ENCODE data around the gene DPYSL5. TPM values are rescaled to one million over a fixed set of nuclear protein-coding genes. Genes with fewer than 3 reads are reported as not detected.

DPYSL5 gene
- total and polyA plus RNA-seq, 3 donors from 2014 or later: 2.8 to 22.3 (median 5.5) TPM

DNA sequence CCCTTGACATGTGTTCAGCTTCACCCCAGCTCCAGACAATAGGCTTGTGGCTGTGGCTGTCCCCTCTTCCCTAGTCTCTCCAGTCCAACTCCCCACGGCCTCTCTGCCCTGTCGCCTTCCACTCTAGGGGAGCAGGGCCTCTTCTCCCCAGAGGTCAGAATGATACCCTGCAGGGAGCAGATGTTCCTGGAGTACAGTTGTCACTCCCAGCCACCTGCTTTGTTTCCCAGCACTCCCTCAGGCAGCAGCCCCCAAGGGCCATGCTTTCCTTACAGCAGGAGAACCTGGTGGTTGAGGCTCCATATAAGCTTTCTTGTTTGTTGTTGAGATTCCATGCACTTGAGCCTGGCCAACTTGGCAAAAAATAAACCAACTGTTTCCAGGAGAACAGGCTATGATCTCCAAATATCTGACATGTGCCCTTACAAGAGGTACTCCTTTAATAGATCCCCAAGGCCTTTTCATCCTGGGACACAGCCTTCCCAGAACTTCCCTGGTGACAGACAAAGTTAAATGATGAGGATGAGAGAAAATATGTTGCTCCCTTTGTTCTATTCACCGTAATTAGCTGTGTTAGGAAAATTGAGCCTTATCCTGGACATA lies 45.1 kb downstream of the DPYSL5 start:
- Histone ChIP-seq H3K9me3 (no peaks in the 10 kb centered on the region), H3K4me1 (peaks cover 6% of the 10 kb centered on the region), H3K27ac (no peak overlapping the region), H3K36me3 (ENCODE audit: low read depth, missing control alignments) (no peaks in the 10 kb centered on the region), H3K27me3 (no peaks in the 10 kb centered on the region), H3K4me3 (no peak overlapping the region)
- TF ChIP-seq, protein P1, sequence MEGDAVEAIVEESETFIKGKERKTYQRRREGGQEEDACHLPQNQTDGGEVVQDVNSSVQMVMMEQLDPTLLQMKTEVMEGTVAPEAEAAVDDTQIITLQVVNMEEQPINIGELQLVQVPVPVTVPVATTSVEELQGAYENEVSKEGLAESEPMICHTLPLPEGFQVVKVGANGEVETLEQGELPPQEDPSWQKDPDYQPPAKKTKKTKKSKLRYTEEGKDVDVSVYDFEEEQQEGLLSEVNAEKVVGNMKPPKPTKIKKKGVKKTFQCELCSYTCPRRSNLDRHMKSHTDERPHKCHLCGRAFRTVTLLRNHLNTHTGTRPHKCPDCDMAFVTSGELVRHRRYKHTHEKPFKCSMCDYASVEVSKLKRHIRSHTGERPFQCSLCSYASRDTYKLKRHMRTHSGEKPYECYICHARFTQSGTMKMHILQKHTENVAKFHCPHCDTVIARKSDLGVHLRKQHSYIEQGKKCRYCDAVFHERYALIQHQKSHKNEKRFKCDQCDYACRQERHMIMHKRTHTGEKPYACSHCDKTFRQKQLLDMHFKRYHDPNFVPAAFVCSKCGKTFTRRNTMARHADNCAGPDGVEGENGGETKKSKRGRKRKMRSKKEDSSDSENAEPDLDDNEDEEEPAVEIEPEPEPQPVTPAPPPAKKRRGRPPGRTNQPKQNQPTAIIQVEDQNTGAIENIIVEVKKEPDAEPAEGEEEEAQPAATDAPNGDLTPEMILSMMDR (IDR thresholded peaks at IDR 0.05): no peak
- TF ChIP-seq POLR2A (IDR thresholded peaks at IDR 0.05): no peak
- no peak for DNase-seq
- WGBS, 2 donors: 69 to 74% methylated on average over 3 of the region's 3 CpGs
- intact Hi-C loops (cut with DNase I; ENCODE audit: low total_unique reads): no loop called here

DNA sequence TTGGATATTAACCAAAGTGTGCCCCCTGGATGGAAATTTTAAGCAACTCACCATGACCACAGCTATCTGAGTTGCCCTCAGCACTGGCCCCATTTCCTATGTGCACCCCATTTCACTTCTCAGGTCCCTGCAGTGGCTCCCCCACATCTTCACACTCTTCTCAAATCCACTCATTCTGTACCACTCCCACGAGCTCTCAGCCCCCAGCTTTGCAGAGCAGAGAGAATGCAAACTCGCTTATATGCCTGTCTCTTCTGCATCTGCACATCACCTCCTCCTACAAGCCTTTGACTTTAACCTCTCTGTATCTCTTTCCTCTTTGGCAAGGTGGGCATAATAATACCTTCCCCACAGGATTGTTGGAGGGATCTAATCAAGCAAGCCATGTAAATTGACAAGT lies 46.2 kb downstream of the DPYSL5 start:
- Histone ChIP-seq H3K27ac (no peak overlapping the region), H3K36me3 (ENCODE audit: low read depth, missing control alignments) (no peaks in the 10 kb centered on the region), H3K4me3 (no peak overlapping the region), H3K27me3 (no peaks in the 10 kb centered on the region), H3K9me3 (no peaks in the 10 kb centered on the region), H3K4me1 (peaks cover 6% of the 10 kb centered on the region)
- DNase-seq: no peak
- intact Hi-C loops (cut with DNase I; ENCODE audit: low total_unique reads): no loop called here
- 95 to 100% methylated on average over 2 of the region's 2 CpGs for WGBS, 2 donors
- TF ChIP-seq POLR2A (IDR thresholded peaks at IDR 0.05): no peak
- TF ChIP-seq, protein P1 (IDR thresholded peaks at IDR 0.05): no peak

DNA sequence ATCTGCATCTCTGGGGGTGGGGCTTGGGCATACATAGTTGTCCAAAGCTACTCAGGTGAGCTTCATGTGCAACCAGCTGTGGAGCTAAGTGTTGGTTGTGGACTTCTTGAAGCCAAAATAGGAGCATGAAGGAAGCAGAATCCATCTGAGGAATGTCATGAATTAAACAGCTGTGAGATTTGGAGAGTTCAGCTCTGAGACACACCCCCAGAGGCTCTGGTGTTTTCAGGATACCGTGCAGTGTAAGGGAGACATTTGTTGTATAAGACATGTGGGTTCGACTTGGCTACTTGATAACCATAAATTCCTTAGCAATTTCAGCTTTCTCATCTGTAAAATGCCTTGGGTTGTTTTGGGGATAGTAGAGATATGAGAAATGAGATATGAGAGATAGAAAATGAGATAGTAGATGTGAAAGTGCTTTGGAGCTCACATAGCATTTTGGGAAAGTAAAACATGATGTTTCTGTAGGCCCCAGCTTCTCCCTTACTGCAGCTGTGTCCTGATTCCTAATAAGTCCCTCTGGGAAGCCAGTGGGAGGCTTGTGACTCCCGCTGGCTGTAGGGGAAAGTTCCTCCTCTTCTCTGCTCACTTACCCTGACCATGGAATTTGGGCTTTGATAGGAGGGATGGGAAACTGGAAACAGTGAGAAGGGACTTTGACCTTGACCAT lies 50.0 kb downstream of the DPYSL5 start:
- Histone ChIP-seq H3K4me1 (peaks cover 13% of the 10 kb centered on the region), H3K27ac (no peak overlapping the region), H3K9me3 (no peaks in the 10 kb centered on the region), H3K4me3 (no peak overlapping the region), H3K27me3 (no peaks in the 10 kb centered on the region), H3K36me3 (ENCODE audit: low read depth, missing control alignments) (no peaks in the 10 kb centered on the region)
- no peak for DNase-seq
- WGBS, 2 donors: 67 to 68% methylated on average over 3 of the region's 3 CpGs
- intact Hi-C loops (cut with DNase I; ENCODE audit: low total_unique reads): no loop called here
- no peak for TF ChIP-seq POLR2A (IDR thresholded peaks at IDR 0.05)

DNA sequence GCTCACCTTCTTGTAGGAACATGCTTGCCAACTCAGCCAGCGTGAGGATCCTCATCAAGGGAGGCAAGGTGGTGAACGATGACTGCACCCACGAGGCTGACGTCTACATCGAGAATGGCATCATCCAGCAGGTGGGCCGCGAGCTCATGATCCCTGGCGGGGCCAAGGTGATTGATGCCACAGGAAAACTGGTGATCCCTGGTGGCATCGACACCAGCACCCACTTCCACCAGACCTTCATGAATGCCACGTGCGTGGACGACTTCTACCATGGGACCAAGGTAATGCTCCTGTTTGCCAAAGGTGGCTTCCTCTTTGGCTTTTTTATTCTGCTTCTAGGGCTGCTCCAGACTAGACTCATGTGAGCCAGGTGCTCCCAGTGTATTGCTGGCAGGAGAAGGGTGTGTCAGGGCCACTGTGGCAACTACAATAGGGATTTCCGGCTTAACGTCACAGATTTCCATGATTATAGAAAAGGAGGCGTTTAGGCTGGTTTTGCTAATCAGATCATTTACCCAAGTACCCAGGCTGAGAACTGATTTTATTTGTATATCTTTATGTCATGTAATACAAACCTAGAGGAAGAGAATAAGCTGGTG lies 50.6 kb downstream of the DPYSL5 start:
- no peak for DNase-seq
- H3K9me3 ChIP-seq: no peaks in the 10 kb centered on the region
- peaks cover 9% of the 10 kb centered on the region for H3K4me1 ChIP-seq
- no peaks in the 10 kb centered on the region for H3K36me3 ChIP-seq (ENCODE audit: low read depth, missing control alignments)
- H3K27ac ChIP-seq: no peak overlapping the region
- H3K4me3 ChIP-seq: no peak overlapping the region
- no peaks in the 10 kb centered on the region for H3K27me3 ChIP-seq
- 90 to 92% methylated on average over 15 of the region's 15 CpGs for WGBS, 2 donors
- intact Hi-C loops (cut with DNase I; ENCODE audit: low total_unique reads): no loop called here
- no peak for TF ChIP-seq POLR2A (IDR thresholded peaks at IDR 0.05)
- TF ChIP-seq, protein P1 (IDR thresholded peaks at IDR 0.05): no peak

DNA sequence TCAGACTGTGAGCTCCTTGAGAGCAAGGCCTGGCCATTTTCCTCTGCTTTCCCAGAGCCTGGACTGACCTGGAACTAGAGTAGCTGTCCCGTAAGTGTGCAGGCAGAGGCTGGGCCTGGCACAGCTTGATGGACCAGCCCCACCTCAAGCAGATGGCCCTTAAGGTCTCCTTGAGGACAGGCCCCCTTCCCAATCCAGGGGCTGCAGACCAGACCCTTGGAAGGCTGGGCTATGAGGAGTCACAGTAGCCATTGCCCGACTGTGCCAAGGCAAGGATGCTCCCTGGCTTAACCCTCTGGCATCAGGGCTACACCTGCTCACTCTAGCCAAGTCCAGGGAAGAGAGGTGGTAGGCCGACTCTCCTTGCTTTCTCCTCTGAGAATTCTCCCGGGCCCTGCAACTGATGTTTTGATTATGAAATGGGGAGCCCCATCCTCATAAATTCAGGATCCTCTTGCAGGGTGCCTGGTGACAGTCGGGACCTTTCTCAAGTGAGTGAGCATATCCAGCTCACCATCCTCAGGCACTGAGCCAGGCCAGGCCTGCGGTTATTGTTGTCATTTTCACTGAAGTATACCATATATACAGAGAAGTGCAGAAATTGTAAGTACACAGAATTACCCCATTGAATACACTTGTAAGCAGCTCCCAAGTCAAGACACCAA lies 51.7 kb downstream of the DPYSL5 start:
- Histone ChIP-seq H3K4me3 (no peak overlapping the region), H3K4me1 (peaks cover 9% of the 10 kb centered on the region), H3K36me3 (ENCODE audit: low read depth, missing control alignments) (no peaks in the 10 kb centered on the region), H3K9me3 (no peaks in the 10 kb centered on the region), H3K27me3 (no peaks in the 10 kb centered on the region), H3K27ac (no peak overlapping the region)
- DNase-seq: no peak
- TF ChIP-seq, protein P1 (IDR thresholded peaks at IDR 0.05): no peak
- no peak for TF ChIP-seq POLR2A (IDR thresholded peaks at IDR 0.05)
- WGBS, 2 donors: 90 to 96% methylated on average over 6 of the region's 6 CpGs
- intact Hi-C loops (cut with DNase I; ENCODE audit: low total_unique reads): no loop called here
